Stimulated activated CD8-positive, alpha-beta memory T cell treated with anti-CD3 and anti-CD28 coated beads, Interleukin-7, amount 100 ng/mL, for 48 hours (primary cell): ENCODE data around the gene KRT27.
"Not testable (repeated sequence)": the region's sequence is repeated elsewhere in the genome, so short reads cannot be mapped to it uniquely, and the experiment has no call there.

Source experiments
- DNase-seq, 2 donors: peaks; one replicate each; pipeline ENCODE4 v3.0.0-alpha.2; 2020; ENCODE audit warnings: low read depth in 1 of 2; ENCODE audit errors: extremely low read depth in 1 of 2

The KRT27 gene

GRCh38 chr17:40760105-40761016, 22.0 kb downstream of the KRT27 start:
- DNase-seq, result no peak

- no peak for DNase-seq
Observed at GRCh38 chr17:40755231-40755630, 27.1 kb downstream of the KRT27 start, which contains the start of gene KRT25. Gene KRT25, minus strand, starts transcription at chr17:40755331. Its CDS starts 60 bp downstream, at chr17:40755271.

GRCh38 chr17:40753804-40754203, 28.5 kb downstream of the KRT27 start:
- DNase-seq, result no peak

DNA sequence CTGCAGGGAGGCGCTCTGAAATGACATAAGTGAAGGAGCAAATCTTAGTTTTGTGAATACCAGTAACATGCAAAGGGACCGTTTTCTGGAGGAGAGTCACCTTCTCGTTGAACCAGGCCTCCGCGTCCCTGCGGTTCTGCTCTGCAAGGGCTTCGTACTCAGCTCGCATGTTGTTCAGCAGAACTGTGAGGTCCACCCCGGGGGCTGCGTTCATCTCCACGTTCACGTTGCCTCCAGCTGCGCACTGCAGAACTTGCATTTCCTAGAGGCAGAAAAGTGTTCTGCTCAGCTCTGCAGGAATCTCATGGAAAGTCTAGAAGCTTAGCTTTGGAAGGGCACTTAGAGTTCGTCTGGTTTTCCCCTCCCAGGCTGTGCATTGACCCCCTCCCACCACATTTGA, 31.3 kb downstream of the KRT27 start:
- no peak for DNase-seq

DNA sequence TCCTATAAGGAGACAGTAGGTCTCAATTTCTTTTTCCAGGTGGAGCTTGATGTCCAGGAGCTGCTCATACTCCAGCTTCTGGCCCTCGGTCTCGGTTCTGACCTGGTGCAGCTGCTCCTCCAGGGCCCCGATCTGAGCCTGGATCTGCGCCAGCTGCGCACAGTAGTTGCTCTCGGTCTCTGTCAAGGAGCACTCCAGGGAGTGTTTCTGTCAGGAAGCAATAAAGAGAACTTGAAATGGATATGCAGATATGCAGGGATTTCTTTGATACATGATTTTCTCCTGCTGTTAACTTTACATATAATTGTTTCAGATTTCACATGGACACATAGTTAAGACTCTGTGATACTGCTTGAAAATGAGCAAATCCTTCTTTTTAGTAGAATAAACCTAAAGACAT, 32.0 kb downstream of the KRT27 start:
- DNase-seq, result no peak

- DNase-seq, result not testable (repeated sequence)
Observed at GRCh38 chr17:40748666-40749065, 33.7 kb downstream of the KRT27 start.

GRCh38 chr17:40738553-40738952, 43.8 kb downstream of the KRT27 start:
- no peak for DNase-seq

DNA sequence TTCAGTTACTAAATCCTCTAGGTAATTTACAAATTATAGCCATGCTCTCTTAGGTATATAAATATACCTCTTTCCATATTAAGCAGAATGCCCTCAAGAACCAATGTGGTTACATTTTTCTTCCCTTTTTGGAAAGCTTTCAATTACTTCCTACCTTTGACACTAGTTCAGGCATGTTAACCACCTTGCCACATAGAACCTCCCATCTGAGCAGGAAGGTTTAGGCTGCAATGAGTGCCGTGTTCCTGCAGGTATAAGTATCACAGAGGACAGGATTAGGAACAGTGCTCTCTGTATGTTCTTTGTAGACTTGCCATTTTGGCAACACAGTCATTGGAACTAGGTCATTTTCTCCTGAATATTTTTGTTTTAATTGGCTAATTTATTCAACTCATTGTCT, 47.3 kb downstream of the KRT27 start:
- no peak for DNase-seq

DNA sequence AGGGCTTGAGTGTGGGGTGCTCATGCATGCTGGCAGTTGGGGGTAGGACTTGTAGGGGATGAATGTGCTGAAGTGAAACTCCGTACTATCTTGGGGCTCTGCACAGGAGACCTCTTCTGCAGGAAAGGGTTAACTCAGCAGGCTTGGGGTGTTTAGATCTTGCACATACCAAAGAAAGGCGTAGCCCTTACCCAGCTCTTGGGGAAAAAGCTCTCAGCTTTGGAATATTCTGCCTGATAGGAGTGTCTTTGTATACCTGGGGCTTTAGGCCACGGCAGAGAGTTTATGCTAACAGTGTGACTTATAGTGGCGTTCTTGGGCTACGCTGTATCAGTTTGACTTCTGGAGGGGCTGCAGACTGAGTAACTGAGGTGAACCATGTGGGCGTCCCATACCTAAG, 48.3 kb downstream of the KRT27 start:
- no peak for DNase-seq

DNA sequence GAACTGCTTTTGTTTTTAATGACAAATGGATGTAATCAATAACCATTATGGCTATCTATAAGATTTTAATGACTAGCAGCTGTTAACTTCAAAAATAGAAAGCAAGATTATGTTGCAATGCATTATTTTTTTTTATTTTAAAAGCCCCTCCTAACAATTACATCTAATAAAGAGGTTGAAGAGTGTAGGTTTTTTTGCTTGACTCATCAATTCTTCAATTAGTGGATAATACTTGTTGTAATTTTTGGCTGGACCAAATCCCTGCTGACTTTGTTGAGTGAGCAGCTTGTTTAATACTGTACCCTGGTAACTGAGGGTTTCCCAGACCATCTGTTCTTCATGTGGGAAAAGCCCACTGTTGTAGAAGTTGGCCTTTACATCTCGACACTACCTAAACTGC, 51.4 kb downstream of the KRT27 start:
- no peak for DNase-seq

GRCh38 chr17:40727447-40728231, 54.7 kb downstream of the KRT27 start:
- DNase-seq, result no peak

- DNase-seq, result no peak
Observed at GRCh38 chr17:40726919-40727318, 55.4 kb downstream of the KRT27 start.
